Loucy (cell line): ENCODE data around the gene FLVCR2.

Experiments used
- H2AFZ ChIP-seq: fragments of 200-600 bp; sonication (generic); 2 replicates; pipeline ENCODE4 v1.6.0; 2016; ENCODE audit warnings: antibody characterized with exemption, mild to moderate bottlenecking, low read length, moderate library complexity
- H3F3A ChIP-seq: fragments of 200-600 bp; 2 replicates; pipeline ENCODE4 v1.6.0; 2016; ENCODE audit warnings: antibody characterized with exemption, low read depth, mild to moderate bottlenecking
- H3K27me3 ChIP-seq: fragments of 200-600 bp; sonication (generic); 2 replicates; pipeline ENCODE4 v1.6.1; 2014; ENCODE audit warnings: low read length, mild to moderate bottlenecking; ENCODE audit not compliant: insufficient read depth, poor library complexity, severe bottlenecking
- H3K36me3 ChIP-seq: fragments of 200-600 bp; sonication (generic); 2 replicates; pipeline ENCODE4 v1.6.1; 2016; ENCODE audit warnings: low read length; ENCODE audit not compliant: insufficient read depth
- H3K4me1 ChIP-seq: fragments of 200-600 bp; sonication (generic); 2 replicates; pipeline ENCODE4 v1.5.1; 2014; ENCODE audit warnings: low read length, mild to moderate bottlenecking; ENCODE audit not compliant: insufficient read depth, poor library complexity, severe bottlenecking
- H3K4me2 ChIP-seq: fragments of 200-600 bp; sonication (generic); 2 replicates; pipeline ENCODE4 v1.6.0; 2014; ENCODE audit warnings: antibody characterized with exemption, low read length, low read depth, mild to moderate bottlenecking; ENCODE audit not compliant: poor library complexity, severe bottlenecking
- H3K4me3 ChIP-seq: fragments of 200-600 bp; sonication (generic); 2 replicates; pipeline ENCODE4 v1.5.1; 2014; ENCODE audit warnings: low read length, mild to moderate bottlenecking, mixed read lengths; ENCODE audit not compliant: poor library complexity, severe bottlenecking
- H3K79me2 ChIP-seq: fragments of 200-600 bp; sonication (generic); 2 replicates; pipeline ENCODE4 v1.6.1; 2014; ENCODE audit warnings: low read length; ENCODE audit not compliant: insufficient read depth
- H3K9ac ChIP-seq: fragments of 200-600 bp; sonication (generic); 2 replicates; pipeline ENCODE4 v1.6.0; 2014; ENCODE audit warnings: mild to moderate bottlenecking, low read depth, low read length, moderate library complexity; ENCODE audit not compliant: poor library complexity, severe bottlenecking
- H3K9me2 ChIP-seq: fragments of 200-600 bp; sonication (generic); replicated peaks from 2 replicates; pipeline ENCODE4 v1.6.1; 2016; ENCODE audit warnings: low read depth, low read length, mixed read lengths
- H3K9me3 ChIP-seq: fragments of 200-600 bp; sonication (generic); 2 replicates; pipeline ENCODE4 v1.6.1; 2014; ENCODE audit warnings: mild to moderate bottlenecking, antibody characterized with exemption, low read length, low read depth; ENCODE audit not compliant: insufficient read depth
- H4K20me1 ChIP-seq: fragments of 200-600 bp; sonication (generic); 2 replicates; pipeline ENCODE4 v1.6.0; 2014; ENCODE audit warnings: antibody characterized with exemption, low read length, mild to moderate bottlenecking; ENCODE audit not compliant: insufficient read depth, poor library complexity, severe bottlenecking
- CTCF ChIP-seq: fragments of 200-600 bp; sonication (generic); conservative IDR thresholded peaks from 2 replicates; pipeline ENCODE4 v1.5.1; 2014; ENCODE audit warnings: mild to moderate bottlenecking, antibody characterized with exemption, low read length
- EZH2phosphoT487 ChIP-seq: fragments of 200-600 bp; IDR thresholded peaks from 2 replicates; pipeline ENCODE4 v1.6.1; 2018; ENCODE audit warnings: antibody characterized with exemption, mild to moderate bottlenecking, moderate library complexity, borderline replicate concordance

Gene FLVCR2

DNA sequence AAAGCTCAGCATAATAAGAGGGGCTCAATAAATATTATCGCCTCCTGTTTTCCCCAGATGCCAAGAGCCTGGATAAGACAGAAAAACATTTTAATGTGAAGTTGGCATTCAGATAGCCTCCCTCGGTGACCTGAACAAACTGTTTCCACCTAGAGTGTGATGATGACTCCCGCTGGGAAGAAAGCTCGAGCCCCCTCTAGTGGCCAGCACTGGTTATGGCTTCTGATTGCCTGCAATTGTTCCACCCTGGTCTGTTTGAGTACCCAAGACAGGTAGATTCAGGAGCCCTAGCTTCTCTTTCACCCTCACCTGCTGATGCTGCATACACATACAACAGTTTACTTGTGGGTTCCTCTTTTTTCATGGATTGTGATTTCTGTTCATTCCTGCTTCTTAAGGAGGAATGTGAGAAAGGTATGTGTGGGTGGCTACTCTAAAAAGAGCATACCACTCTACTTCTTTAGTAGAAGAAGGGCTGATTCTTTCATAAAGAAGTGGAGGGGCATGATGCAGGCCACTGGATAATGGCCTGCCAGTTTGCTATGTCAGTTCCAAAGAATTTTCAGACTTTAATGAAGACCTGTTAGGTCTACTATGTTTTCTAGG is 75.8 kb downstream of the FLVCR2 start:
- no peaks in the 10 kb centered on the region for H3K9me2 ChIP-seq
- no peak overlapping the region for H3K4me2 ChIP-seq
- no peaks in the 10 kb centered on the region for H3K27me3 ChIP-seq
- no peaks in the 10 kb centered on the region for H3F3A ChIP-seq
- no peaks in the 10 kb centered on the region for H3K9me3 ChIP-seq
- peaks cover 19% of the 10 kb centered on the region; the same call in 1 of the 2 replicates for H3K79me2 ChIP-seq
- TF ChIP-seq CTCF (peak; percentile 99), EZH2phosphoT487 (no peak)
- no peak overlapping the region for H2AFZ ChIP-seq
- H3K4me3 ChIP-seq, result no peak overlapping the region
- no peaks in the 10 kb centered on the region for H4K20me1 ChIP-seq
- peaks cover 37% of the 10 kb centered on the region; the same call in 1 of the 2 replicates for H3K36me3 ChIP-seq
- peaks cover 16% of the 10 kb centered on the region for H3K4me1 ChIP-seq
- no peak overlapping the region for H3K9ac ChIP-seq

- Histone ChIP-seq H3K4me3 (no peak overlapping the region), H3K9ac (no peak overlapping the region), H3K27me3 (no peaks in the 10 kb centered on the region), H2AFZ (no peak overlapping the region), H3K36me3 (peaks cover 26% of the 10 kb centered on the region; the same call in 1 of the 2 replicates), H4K20me1 (no peaks in the 10 kb centered on the region), H3K9me3 (no peaks in the 10 kb centered on the region), H3K9me2 (no peaks in the 10 kb centered on the region), H3K4me2 (no peak overlapping the region), H3F3A (no peaks in the 10 kb centered on the region), H3K79me2 (peaks cover 28% of the 10 kb centered on the region), H3K4me1 (peaks cover 22% of the 10 kb centered on the region)
- no peak for TF ChIP-seq EZH2phosphoT487
- no peak for TF ChIP-seq CTCF
Observed at GRCh38 chr14:75655235-75655634, 76.8 kb downstream of the FLVCR2 start.

- Histone ChIP-seq H3K4me1 (peaks cover 28% of the 10 kb centered on the region), H3K79me2 (peaks cover 43% of the 10 kb centered on the region), H3F3A (no peaks in the 10 kb centered on the region), H3K4me3 (no peak overlapping the region), H3K9ac (peak overlapping the region; percentile 24), H3K27me3 (no peaks in the 10 kb centered on the region), H4K20me1 (no peaks in the 10 kb centered on the region), H3K9me2 (no peaks in the 10 kb centered on the region), H3K4me2 (peak overlapping the region; percentile 77), H3K9me3 (no peaks in the 10 kb centered on the region), H2AFZ (no peak overlapping the region), H3K36me3 (peaks cover 7% of the 10 kb centered on the region; the same call in 1 of the 2 replicates)
- TF ChIP-seq CTCF, result no peak
- no peak for TF ChIP-seq EZH2phosphoT487
Observed at GRCh38 chr14:75657331-75657730, 78.9 kb downstream of the FLVCR2 start.
